ELR (cell line): ENCODE data around the gene IQSEC1.

ENCODE experiments used
- DNase-seq: peaks from one replicate; pipeline ENCODE4 v3.0.0-alpha.2; 2015; ENCODE audit warnings: low read depth

Gene IQSEC1

DNA sequence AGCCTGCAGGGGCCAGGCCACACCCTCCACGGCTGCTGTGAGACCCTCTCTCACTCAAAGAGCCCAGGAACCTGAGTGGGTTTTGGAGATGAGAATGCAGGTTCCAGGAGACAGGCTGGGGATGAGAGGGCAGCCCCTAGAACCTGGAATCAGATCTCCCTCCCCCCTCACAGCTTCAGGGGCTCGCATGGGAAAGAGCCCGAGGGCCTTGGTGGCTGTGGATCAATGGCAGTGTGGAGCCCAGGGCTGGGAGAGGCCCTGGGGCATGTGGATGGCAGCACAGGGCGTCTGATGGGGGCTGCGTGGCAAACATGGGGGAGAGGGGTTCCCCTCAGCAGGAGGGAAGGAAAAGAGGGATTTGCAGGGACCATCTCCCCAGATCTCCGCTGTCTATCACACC, 119.0 kb downstream of the IQSEC1 start:
- no peak for DNase-seq

DNA sequence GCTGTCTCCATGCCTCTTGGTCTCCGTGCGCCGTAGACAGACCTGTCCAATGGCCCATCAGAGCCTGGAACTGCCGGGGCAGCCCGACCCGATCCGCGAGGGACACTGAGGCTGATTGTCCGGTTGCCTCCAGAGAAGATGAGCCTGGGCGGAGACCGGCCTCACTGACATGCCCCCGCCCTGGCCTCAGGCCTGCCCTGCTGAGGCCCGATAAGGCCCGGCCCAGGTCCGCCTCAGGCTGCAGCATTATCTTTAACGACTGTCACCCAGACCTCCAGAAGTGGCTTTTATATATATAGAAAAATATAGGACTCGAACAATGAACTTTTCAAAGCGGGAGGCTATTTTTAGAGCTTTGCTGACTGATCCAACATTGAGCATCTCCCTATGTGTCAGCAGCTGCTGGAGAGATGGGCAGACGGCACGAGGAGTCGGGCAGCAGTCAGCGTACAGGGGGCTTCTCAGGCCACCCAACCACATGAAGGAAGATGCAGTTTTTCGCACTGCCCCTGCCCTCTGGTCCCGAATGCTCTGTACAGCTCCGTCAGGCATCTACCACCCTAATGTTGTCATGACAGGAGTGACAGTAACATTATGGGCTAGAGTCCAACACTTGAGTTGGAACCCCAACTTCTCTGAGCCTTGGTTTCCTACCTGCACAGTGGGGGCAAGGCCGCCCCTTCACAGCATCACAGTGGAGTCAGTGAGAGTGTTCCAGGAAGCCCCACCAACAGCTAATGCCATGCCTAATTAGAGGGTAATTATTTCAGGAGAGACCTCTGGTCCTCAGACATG, 119.8 kb downstream of the IQSEC1 start:
- no peak for DNase-seq

GRCh38 chr3:12952343-12953200, 120.7 kb downstream of the IQSEC1 start:
- DNase-seq = no peak

DNA sequence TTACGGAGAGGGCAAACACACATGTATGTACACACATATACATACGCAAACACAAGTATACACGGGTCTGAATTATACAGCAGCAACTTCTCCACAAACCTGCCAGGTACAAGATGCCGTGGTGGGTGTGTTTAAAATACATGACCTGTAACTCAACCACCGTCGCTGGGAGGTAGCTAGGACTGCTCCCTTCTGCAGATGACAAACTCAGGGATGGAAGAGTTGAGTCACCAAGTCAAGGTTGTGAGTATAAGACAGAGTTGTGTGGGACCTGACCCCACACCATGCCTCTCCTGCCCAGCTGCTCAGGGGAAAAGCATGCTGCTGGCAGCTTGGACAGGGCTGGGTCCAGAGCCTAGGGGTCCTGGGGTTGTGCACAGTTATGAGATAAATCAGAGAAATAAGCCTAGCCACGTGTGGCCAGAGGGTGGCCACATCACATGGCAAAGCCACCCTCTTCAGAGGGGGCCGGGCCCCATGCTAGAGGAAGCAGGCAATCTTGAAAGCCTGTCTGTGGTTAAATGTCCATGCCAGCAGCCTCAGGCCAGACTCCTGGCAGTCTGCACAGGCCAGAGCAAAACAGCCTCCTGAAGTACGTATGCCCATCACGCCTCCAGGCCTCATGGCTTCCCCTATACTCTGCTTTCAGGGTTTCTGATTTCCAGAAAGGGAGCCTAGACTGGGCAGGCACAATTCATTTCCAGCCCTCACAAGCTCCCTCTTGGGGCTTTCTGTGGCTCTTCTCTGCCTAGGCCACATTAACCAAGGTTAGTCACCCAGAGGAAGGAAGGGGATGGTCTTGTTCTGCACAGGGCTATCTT, 124.1 kb downstream of the IQSEC1 start:
- peak; percentile 41 for DNase-seq

- DNase-seq = peak; percentile 30
These were observed 124.9 kb downstream of the IQSEC1 start for GRCh38 chr3:12948371-12948770.

DNA sequence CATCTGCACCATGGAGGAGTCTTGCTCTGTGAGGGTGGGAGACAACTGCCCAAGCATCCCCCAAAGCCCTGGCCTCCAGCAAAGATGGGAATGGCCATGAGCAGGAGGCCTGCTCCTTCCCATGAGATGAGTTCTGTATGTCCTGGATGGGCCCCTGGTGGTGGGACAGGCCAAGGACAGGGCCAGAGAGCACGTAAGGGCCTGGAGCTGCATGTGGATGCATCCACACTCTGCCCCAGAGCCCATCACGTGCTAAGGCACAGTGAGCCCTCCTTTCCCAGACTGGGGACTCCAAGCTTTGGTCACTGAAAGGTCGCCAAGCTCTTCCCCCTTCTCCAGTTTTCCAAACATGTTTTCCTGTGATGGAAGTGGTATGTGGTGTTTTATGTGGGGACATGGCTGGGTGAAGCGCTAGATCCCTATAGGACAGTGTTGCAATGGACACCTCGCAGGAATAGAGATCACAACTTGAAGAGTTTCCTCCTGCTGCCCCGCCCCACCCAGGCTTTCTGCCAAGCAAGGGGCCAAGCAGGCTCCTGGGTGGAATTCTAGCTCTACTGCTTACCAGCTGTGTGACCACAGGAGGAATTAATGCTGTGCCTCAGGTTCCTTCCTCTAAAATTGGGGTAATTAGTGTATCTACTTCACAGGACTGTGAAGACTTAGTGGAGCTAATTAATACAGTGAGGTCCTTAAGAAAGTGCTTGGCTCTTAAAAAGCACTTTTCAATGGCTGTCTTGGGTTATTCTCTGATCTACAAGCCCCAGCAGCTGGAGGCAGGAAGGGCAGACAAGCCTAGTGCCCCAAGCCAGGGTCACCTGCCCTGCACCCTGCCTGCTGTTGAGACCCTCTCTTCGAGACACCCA, 125.5 kb downstream of the IQSEC1 start:
- peak; percentile 22 for DNase-seq

- no peak for DNase-seq
These were observed 126.4 kb downstream of the IQSEC1 start for GRCh38 chr3:12946649-12947316.

GRCh38 chr3:12946251-12946648, 127.0 kb downstream of the IQSEC1 start:
- no peak for DNase-seq

- DNase-seq = no peak
These were observed 128.4 kb downstream of the IQSEC1 start for GRCh38 chr3:12944849-12945248.

GRCh38 chr3:12944413-12944812, 128.8 kb downstream of the IQSEC1 start:
- DNase-seq = no peak

GRCh38 chr3:12943124-12944021, 129.9 kb downstream of the IQSEC1 start:
- DNase-seq = no peak

DNA sequence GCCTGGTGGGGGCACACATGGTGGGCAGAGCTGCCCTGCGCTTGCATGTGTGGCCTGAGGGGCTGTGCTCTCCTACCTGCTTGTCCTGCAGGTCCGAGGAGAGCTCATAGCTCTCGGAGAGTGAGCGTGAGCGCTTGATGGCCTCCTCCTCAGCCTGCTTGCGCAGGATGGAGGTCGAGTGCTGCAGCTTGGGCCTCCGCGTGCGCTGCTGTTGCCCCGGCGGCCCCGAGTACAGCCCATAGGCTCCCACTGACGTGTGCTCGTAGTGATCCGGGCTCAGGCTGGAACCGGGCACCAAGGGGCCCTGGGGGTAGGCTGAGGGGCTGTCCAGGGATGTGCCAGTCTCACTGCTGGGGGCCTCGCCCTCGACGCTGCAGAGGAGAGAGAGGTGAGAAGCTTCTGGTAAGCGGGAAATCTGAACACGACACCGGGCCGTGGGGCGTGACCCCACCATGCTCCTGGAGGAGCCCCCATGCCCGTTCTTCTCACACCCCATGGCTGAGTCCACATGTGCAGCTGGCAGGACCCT, 131.7 kb downstream of the IQSEC1 start:
- DNase-seq = no peak

- no peak for DNase-seq
These were observed 132.4 kb downstream of the IQSEC1 start for GRCh38 chr3:12940854-12941253.

- DNase-seq = no peak
These were observed 134.1 kb downstream of the IQSEC1 start for GRCh38 chr3:12939137-12939536.

DNA sequence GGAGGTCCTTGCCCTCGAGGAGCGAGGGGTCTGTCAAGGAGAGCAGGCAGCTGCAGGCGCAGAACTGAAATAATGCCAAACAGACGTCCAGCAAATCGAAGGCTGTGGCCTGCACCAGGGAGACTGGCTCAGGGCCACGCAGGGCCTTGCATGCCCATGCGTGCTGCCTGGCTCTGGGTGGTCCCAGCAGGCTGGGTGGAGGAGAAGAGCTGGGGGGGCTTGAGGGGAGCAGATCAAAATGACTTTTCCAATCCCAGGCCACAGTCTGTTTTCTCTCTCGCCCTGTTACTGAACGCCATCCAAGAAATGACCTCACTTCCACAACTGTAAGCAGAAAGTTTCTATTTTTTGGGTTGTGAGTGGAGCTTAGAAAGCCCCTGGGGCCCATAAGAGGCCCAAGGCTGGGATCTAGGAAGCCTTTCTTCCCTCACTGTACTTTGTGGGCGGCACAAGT, 134.9 kb downstream of the IQSEC1 start:
- no peak for DNase-seq

DNA sequence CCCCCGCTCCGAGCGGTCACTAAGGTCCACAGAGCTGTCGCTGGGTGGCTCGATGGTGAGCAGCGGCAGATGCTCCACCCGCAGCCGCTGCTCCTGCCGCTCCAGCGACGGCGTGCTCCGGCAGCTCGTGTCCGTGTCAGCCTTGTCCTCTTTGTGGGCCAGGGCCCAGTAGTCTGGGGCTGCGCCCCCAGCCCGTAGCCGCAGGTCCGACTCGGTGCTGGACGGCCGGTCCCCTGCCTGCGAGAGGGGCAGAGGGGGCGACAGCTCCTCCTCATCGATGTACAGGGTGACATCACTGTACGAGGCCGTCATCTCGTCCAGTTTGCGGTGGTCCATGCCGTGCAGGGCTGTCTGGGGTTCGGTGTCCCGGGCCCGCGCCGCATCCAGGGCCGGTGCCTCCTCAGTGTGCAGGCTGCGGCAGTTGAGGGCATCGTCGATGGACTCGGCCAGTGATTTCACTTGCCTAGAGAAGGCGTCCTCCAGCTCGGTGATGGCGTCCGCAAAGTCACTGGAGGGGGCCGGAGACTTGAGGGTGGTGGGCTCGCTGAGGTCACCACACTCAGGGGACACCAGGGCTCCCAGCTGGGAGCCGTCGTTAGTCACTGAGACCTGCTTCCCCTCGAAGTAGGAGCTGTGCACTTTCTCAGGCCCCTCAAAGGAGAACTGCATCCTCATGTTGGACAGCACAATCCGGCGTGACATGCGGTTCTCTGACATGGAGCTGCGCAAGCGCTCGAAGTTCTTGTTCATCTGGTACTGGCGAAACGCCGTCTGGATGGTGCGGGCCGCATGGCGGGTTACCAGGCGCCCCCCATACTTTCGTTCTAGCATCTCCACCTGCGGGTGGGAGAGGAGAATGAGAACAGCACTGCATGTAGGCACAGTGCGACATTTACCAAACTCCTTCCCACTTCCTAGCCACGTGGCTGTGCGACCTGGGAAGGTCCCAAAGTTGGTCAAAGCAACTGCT, 137.1 kb downstream of the IQSEC1 start:
- DNase-seq = no peak

DNA sequence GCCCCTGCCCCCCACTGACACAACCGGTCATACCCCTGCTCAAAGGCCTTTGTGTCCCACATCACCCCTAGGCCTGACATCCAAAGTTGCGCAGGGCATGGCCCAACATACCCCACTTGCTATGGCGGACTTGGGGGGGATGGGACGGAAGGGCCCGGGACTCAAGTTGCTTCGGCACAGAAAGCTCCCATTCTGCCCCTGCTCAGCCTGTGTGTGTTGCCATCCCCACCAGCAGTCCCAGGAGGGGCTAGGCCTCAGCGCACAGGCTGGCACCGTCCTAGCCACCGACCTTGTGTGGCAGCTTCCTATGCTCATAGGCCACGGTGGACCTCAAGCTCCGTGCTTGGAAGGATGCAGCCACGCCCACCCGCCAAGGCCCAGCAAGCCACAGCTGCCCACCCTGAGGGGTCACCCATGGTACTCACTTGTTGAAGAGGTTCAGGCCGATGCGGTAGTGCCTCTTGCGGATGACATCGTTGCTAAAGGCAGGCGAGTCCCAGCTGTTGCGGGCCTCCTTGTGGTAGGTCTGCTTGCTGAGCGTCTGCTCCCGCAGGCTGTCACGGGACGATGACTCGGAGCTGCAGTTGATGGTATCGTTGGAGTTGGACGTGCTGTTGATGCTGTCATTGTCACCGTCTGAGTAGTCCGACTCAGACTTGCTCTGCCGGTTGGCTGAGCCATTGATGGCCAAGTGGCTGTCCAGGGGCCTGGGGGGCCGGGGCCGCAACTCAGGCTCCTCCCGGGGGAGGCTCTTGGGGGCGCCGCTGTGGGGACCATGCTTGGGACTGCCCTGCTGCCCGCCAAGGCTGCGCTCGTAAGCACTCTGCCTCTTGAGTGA, 138.0 kb downstream of the IQSEC1 start:
- DNase-seq = no peak
